ENCODE results near the gene TUBA3D.
"Not testable (repeated sequence)": the region's sequence is repeated elsewhere in the genome, so short reads cannot be mapped to it uniquely, and the experiment has no call there.

TUBA3D gene

GRCh38 chr2:131475831-131476230 lies at the start of gene TUBA3D:
TUBA3D (plus strand) TSS chr2:131476119; CDS start chr2:131476200, 81 bp downstream.
- DNase-seq, result no peak

GRCh38 chr2:131426727-131427126 lies 49.2 kb upstream of the TUBA3D start:
- no peak for DNase-seq

GRCh38 chr2:131431336-131431735 lies 44.6 kb upstream of the TUBA3D start:
- no peak for DNase-seq

GRCh38 chr2:131440742-131441468 lies 35.0 kb upstream of the TUBA3D start:
- DNase-seq, result not testable (repeated sequence)

GRCh38 chr2:131444736-131445514 lies 31.0 kb upstream of the TUBA3D start:
- not testable (repeated sequence) for DNase-seq

GRCh38 chr2:131445515-131445797 lies 30.5 kb upstream of the TUBA3D start:
- DNase-seq, result not testable (repeated sequence)

GRCh38 chr2:131445896-131446295 lies 30.0 kb upstream of the TUBA3D start:
- DNase-seq, result no peak

GRCh38 chr2:131447981-131448380 lies 27.9 kb upstream of the TUBA3D start:
- DNase-seq, result not testable (repeated sequence)

- not testable (repeated sequence) for DNase-seq
Measured at GRCh38 chr2:131451265-131451949, 24.5 kb upstream of the TUBA3D start.

GRCh38 chr2:131454914-131455313 lies 21.0 kb upstream of the TUBA3D start:
- DNase-seq, result not testable (repeated sequence)

GRCh38 chr2:131467722-131468121 lies 8.2 kb upstream of the TUBA3D start:
- DNase-seq, result not testable (repeated sequence)

GRCh38 chr2:131470944-131471343 lies 5.0 kb upstream of the TUBA3D start:
- not testable (repeated sequence) for DNase-seq

- not testable (repeated sequence) for DNase-seq
Measured at GRCh38 chr2:131471624-131472023, 4.3 kb upstream of the TUBA3D start.

GRCh38 chr2:131473266-131473665 lies 2.7 kb upstream of the TUBA3D start:
- not testable (repeated sequence) for DNase-seq

- DNase-seq, result not testable (repeated sequence)
Measured at GRCh38 chr2:131476363-131476762, 444 bp downstream of the TUBA3D start.

GRCh38 chr2:131477227-131477626 lies 1.3 kb downstream of the TUBA3D start:
- not testable (repeated sequence) for DNase-seq

- not testable (repeated sequence) for DNase-seq
Measured at GRCh38 chr2:131478074-131478849, 2.3 kb downstream of the TUBA3D start.

- not testable (repeated sequence) for DNase-seq
Measured at GRCh38 chr2:131478850-131479461, 3.0 kb downstream of the TUBA3D start.

GRCh38 chr2:131480351-131480750 lies 4.4 kb downstream of the TUBA3D start:
- not testable (repeated sequence) for DNase-seq

GRCh38 chr2:131482506-131483155 lies 6.7 kb downstream of the TUBA3D start:
- not testable (repeated sequence) for DNase-seq

GRCh38 chr2:131483981-131484820 lies 8.3 kb downstream of the TUBA3D start:
- DNase-seq, result not testable (repeated sequence)

Measured in activated naive CD4-positive, alpha-beta T cell (primary cell).